Activated CD8-positive, alpha-beta T cell treated with anti-CD3 and anti-CD28 coated beads, Interleukin-2, amount 10 ng/mL, durations not matched to agents 7 days and 5 days (primary cell): ENCODE results near the gene TSEN34. TPM values are rescaled to one million over a fixed set of nuclear protein-coding genes. Genes with fewer than 3 reads are reported as not detected.
"Not testable (repeated sequence)": the region's sequence is repeated elsewhere in the genome, so short reads cannot be mapped to it uniquely, and the experiment has no call there.

ENCODE experiments used
- ATAC-seq: fragments of 150-1000 bp; cut with Tn5 transposase; one replicate; pipeline ENCODE4 v1.10.0; 2021; ENCODE audit warnings: moderate library complexity
- CTCF ChIA-PET: fragments of 350-600 bp; sonication (Branson Sonifier 250); formaldehyde crosslinking; loops from one replicate; lab custom pipeline; 2021; ENCODE audit warnings: antibody characterized with exemption; lab: Charles Lee
- POLR2A ChIA-PET: fragments of 350-600 bp; sonication (Branson Sonifier 250); formaldehyde crosslinking; loops from one replicate; lab custom pipeline; 2021; ENCODE audit warnings: antibody characterized with exemption; lab: Charles Lee
- DNase-seq: peaks from one replicate; pipeline ENCODE4 v3.0.0-alpha.2; 2020
- H3K27ac Mint-ChIP-seq: one replicate; pipeline ENCODE4 v1.8.0; 2021; ENCODE audit warnings: mild to moderate bottlenecking, mixed read lengths
- H3K27me3 Mint-ChIP-seq: one replicate; pipeline ENCODE4 v1.8.0; 2021; ENCODE audit warnings: low read depth, mixed read lengths
- H3K36me3 Mint-ChIP-seq: one replicate; pipeline ENCODE4 v1.8.0; 2021; ENCODE audit warnings: low read depth, mixed read lengths
- H3K4me1 Mint-ChIP-seq: one replicate; pipeline ENCODE4 v1.8.0; 2021; ENCODE audit warnings: low read depth, mixed read lengths
- H3K4me3 Mint-ChIP-seq: one replicate; pipeline ENCODE4 v1.8.0; 2021; ENCODE audit warnings: mild to moderate bottlenecking, mixed read lengths
- H3K9me3 Mint-ChIP-seq: one replicate; pipeline ENCODE4 v1.8.0; 2022; ENCODE audit warnings: mixed read lengths; ENCODE audit not compliant: insufficient read depth
- total RNA-seq, 2 experiments: library from RNA; stranded (reverse); gene quantifications; one replicate each; pipeline ENCODE4 v1.2.3, GENCODE V29; 2021

TSEN34 gene
- total RNA-seq, 2 experiments from 2014 or later = 11.2 to 11.9 TPM

DNA sequence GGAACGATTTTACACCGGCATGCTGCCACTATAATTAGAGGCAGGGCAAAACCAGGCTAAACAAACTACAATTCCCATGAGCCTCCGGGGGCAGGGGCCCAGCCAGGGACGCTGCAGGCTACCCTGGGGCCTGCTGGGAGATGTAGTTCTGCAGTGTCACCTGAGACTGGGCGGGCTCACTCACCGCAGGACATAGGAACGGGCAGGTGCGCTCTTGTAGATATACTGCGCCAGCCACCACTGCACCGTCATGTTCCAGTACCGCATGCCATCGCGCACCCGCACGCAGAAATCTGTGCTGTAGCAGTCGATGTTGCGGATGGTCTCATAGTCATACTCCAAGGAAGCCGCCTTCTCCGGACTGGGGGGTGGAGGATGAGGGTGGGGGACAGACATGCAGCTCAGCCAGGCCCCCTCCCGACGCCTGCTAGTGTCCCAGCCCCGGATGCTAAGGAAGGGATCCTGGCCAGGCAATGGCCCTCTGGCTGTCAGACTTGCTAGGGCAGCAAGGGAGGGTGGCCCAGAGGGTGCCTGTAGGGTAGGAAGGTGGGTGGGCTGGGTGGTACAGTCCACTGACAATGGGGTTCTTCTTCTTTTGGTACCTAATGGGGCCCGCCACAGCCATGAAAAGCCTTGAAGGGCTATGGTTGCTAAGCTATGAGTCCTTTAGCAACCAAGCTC is 12.4 kb upstream of the TSEN34 start:
- DNase-seq = peak; percentile 55
- no peak overlapping the region for H3K27ac Mint-ChIP-seq

DNA sequence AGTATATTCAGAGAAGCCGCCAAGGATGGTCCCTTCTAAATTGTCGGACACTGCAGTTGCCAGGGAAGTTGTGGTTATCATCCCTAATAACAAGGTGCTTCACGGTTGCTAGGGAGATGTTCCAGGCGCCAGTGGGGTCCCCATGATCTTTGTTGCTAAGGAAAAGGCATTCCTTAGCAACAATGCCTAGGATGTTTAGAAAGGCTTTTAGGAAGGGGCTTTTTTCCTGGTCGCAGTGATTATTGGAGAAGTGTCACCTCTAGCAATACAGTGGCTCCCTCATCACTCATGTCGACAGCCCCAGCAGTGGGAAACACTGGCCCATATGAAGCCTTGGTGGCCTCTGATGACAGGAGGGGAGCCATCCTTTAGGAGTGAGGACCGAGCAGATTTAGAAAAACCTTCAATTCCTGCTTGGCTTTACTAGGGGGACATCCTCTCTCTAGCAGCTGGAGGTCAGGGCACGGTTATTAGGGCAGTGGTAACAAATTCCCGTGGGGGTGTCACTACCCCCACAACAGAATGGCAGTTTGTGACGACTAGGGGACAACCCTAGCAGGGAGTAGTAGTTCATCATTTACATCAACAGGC is 11.8 kb upstream of the TSEN34 start:
- Mint-ChIP-seq H3K4me3 (no peak overlapping the region), H3K4me1 (no peaks in the 10 kb centered on the region), H3K27me3 (no peaks in the 10 kb centered on the region), H3K9me3 (no peaks in the 10 kb centered on the region), H3K36me3 (peaks cover 13% of the 10 kb centered on the region), H3K27ac (no peak overlapping the region)
- no peak for DNase-seq
- ATAC-seq = no peak
- ChIA-PET CTCF (no interaction called here), POLR2A (no interaction called here)

More for the DNA sequence above, 12.4 kb upstream of the TSEN34 start:
- ChIA-PET POLR2A (no interaction called here), CTCF (no interaction called here)
- ATAC-seq = peak; percentile 70
- Mint-ChIP-seq H3K27me3 (no peaks in the 10 kb centered on the region), H3K4me1 (no peaks in the 10 kb centered on the region), H3K36me3 (peaks cover 13% of the 10 kb centered on the region), H3K4me3 (no peak overlapping the region), H3K9me3 (no peaks in the 10 kb centered on the region)

DNA sequence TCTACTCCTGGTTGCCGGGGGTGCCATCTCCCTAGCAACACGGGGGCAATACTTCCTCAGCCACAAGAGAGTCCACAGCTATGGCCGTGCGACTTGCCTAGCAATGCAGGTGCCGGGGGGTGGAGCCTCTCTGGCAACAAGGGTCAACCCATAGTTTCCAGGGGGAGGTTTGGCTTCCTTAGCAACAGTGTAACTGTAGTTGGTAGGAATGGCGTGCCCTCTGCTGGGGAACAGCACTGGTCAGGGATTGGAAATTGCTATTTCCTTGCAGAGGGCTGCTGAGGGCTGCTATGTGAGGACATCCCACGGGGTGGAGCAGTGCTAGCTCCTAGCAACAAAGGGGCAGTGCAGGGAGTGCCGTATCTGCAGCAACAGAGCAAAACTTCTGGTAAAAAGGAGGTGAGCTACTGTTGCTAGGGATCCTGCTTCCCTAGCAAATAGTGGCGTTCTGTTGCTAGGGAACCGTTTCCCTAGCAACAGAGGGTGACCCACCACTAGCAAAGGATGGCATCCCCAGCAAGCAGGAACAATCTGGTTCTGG is 11.1 kb upstream of the TSEN34 start:
- ChIA-PET POLR2A (no interaction called here), CTCF (no interaction called here)
- no peak overlapping the region for H3K4me3 Mint-ChIP-seq
- H3K36me3 Mint-ChIP-seq = peaks cover 13% of the 10 kb centered on the region
- no peaks in the 10 kb centered on the region for H3K27me3 Mint-ChIP-seq
- H3K27ac Mint-ChIP-seq = no peak overlapping the region
- peak; percentile 65 for ATAC-seq
- no peaks in the 10 kb centered on the region for H3K4me1 Mint-ChIP-seq
- DNase-seq = no peak
- no peaks in the 10 kb centered on the region for H3K9me3 Mint-ChIP-seq

DNA sequence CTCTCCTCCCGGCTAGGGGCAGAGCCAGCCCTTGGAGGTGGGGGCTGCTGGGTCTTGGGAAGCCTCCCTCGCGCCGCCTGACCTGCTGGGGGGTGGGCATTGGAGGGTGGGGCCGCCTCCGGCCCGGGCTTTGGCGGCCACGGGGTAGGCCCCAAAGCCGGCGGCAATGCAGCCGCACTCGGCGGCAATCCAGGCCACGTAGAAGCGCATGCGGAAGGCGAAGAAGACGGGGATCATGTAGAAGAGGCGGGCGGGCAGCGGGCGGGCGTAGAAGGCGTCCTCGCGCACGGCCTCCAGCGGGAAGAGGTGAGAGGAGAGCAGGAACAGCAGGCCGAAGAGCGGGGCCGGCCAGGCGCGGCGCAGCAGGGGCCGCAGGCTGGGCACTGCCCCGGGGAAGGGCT is 10.4 kb upstream of the TSEN34 start:
- CTCF ChIA-PET = no interaction called here

DNA sequence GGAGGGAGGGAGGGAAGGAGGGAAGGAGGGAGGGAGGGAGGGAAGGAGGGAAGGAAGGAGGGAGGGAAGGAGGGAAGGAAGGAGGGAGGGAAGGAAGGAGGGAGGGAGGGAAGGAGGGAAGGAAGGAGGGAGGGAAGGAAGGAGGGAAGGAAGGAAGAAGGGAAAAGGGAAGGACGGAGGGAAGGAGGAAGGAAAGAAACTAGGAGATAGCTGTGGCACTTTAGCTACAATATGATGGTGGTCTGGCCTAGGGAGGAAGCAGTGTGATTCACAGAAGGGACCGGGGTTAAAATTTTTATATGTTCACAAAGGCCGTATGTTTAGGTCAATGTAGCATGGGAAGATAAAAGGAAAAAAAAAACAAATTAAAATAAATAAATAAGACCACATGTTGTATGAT is 9.2 kb upstream of the TSEN34 start:
- ATAC-seq, H3K4me1 Mint-ChIP-seq, CTCF ChIA-PET, POLR2A ChIA-PET, DNase-seq, H3K27ac Mint-ChIP-seq, H3K9me3 Mint-ChIP-seq, H3K4me3 Mint-ChIP-seq, H3K27me3 Mint-ChIP-seq: not testable (repeated sequence)
- peaks cover 20% of the 10 kb centered on the region for H3K36me3 Mint-ChIP-seq

More for the DNA sequence above, 10.4 kb upstream of the TSEN34 start:
- no peak overlapping the region for H3K27ac Mint-ChIP-seq
- H3K4me3 Mint-ChIP-seq = no peak overlapping the region
- POLR2A ChIA-PET = no interaction called here
- DNase-seq = no peak
- no peaks in the 10 kb centered on the region for H3K27me3 Mint-ChIP-seq
- no peak for ATAC-seq
- no peaks in the 10 kb centered on the region for H3K9me3 Mint-ChIP-seq
- peaks cover 16% of the 10 kb centered on the region for H3K36me3 Mint-ChIP-seq
- no peaks in the 10 kb centered on the region for H3K4me1 Mint-ChIP-seq

GRCh38 chr19:54183431-54183830 is 7.7 kb upstream of the TSEN34 start:
- no peak for DNase-seq
- ChIA-PET CTCF (no interaction called here), POLR2A (interaction anchor here (0.8 kb wide), 1 partner anchor 17 kb away, joined by 4 read pairs; no protein-coding TSS in a partner anchor)
- H3K27me3 Mint-ChIP-seq = no peaks in the 10 kb centered on the region
- no peak overlapping the region for H3K4me3 Mint-ChIP-seq
- ATAC-seq = no peak
- H3K4me1 Mint-ChIP-seq = peaks cover 17% of the 10 kb centered on the region
- no peaks in the 10 kb centered on the region for H3K9me3 Mint-ChIP-seq
- peaks cover 22% of the 10 kb centered on the region for H3K36me3 Mint-ChIP-seq
- H3K27ac Mint-ChIP-seq = no peak overlapping the region

DNA sequence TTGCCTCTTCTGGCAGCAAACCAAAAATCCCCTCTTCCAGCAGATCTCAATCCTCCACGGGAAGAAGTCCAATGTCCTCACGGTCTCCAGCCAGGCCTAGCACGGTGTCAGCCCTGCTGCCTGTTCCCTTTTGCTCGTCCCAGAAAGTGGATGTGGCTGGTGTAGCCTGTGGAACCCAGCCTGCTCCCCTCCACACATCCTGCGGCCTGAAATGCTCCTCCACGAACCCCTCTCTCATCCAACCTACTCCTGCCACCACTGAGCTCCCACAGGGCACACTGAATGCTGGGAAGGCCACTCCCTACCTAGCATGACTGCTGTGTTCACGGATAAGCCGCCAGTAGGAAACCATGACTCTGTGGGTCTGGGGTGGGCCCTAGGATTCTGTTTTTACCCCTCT is 4.8 kb upstream of the TSEN34 start:
- peaks cover 21% of the 10 kb centered on the region for H3K4me1 Mint-ChIP-seq
- no peak overlapping the region for H3K27ac Mint-ChIP-seq
- H3K36me3 Mint-ChIP-seq = peaks cover 18% of the 10 kb centered on the region
- no peaks in the 10 kb centered on the region for H3K27me3 Mint-ChIP-seq
- no peak overlapping the region for H3K4me3 Mint-ChIP-seq
- POLR2A ChIA-PET = interaction anchor here (1.6 to 7.5 kb wide), 2 partner anchors 15 to 27 kb away, joined by 6 to 103 read pairs; partner anchors contain the start of genes LENG1 and RPS9
- DNase-seq (no peak), ATAC-seq (no peak)
- H3K9me3 Mint-ChIP-seq = no peaks in the 10 kb centered on the region
- CTCF ChIA-PET = interaction anchor here (0.9 kb wide), 1 partner anchor 16 kb away, joined by 4 read pairs; no protein-coding TSS in a partner anchor

GRCh38 chr19:54186934-54187381 is 4.2 kb upstream of the TSEN34 start:
- Mint-ChIP-seq H3K9me3 (no peaks in the 10 kb centered on the region), H3K36me3 (peaks cover 18% of the 10 kb centered on the region), H3K27ac (no peak overlapping the region), H3K4me3 (no peak overlapping the region), H3K27me3 (no peaks in the 10 kb centered on the region), H3K4me1 (peaks cover 26% of the 10 kb centered on the region)
- CTCF ChIA-PET = interaction anchor here (0.9 to 1.2 kb wide), 2 partner anchors 17 kb away, joined by 4 read pairs; no protein-coding TSS in a partner anchor
- POLR2A ChIA-PET = interaction anchor here (1.6 to 7.5 kb wide), 2 partner anchors 14 to 28 kb away, joined by 6 to 103 read pairs; partner anchors contain the start of genes LENG1 and RPS9
- ATAC-seq = no peak
- no peak for DNase-seq

DNA sequence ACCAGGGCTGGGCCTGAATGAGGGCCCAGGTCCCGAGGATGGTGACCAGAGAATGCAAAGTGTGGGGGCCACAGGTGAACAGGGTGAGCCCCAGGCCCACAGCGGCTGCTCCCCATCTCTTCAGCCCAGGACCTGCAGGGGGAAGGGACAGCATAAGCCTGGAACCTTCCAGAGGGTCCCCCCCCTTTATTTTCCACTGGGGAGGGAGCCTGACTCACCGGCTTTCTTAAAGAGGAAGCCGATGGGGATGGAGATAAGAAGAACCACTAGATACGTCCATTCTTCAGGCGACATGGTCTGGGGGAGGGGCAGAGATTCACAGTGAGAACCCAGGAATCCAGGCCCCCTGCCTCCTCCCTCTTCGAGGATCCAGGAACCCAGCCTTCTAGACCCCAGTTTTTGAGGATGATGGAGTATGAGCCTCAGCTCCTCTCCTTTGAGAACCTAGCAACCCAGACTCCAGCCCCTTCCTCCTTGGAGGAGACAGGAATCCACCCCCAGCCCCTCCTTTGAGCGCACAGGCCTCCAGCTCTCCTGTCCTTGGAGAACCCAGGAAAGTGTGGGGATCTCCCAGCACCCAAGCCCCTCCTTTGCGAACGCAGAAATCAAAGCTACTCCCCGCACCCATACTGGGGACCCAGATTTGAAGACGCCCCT is 2.8 kb upstream of the TSEN34 start:
- Mint-ChIP-seq H3K27me3 (no peaks in the 10 kb centered on the region), H3K27ac (peak overlapping the region; percentile 98), H3K9me3 (no peaks in the 10 kb centered on the region), H3K4me1 (peaks cover 38% of the 10 kb centered on the region), H3K36me3 (peaks cover 23% of the 10 kb centered on the region), H3K4me3 (peak overlapping the region; percentile 82)
- ATAC-seq (no peak), DNase-seq (peak; percentile 64)
- ChIA-PET CTCF (interaction anchor here (1.2 to 2.8 kb wide), 10 partner anchors 11 to 202 kb away, joined by 4 to 11 read pairs (median 7); partner anchors contain the start of gene LENG1), POLR2A (interaction anchor here (0.8 to 7.5 kb wide), 9 partner anchors 13 to 260 kb away, joined by 3 to 103 read pairs (median 4); partner anchors contain the start of genes LENG1, LENG8 and RPS9)

GRCh38 chr19:54189145-54189734 is 1.9 kb upstream of the TSEN34 start, which contains the start of gene MBOAT7:
TSS of gene MBOAT7 (minus strand) at chr19:54189580. CDS start at chr19:54188508, 1,072 bp downstream.
- DNase-seq (no peak), ATAC-seq (peak; percentile 6)
- Mint-ChIP-seq H3K27ac (peak within 1 kb of the TSS; percentile 98), H3K27me3 (no peaks in the 10 kb centered on the region), H3K4me3 (peak within 1 kb of the TSS; percentile 82), H3K4me1 (peaks cover 39% of the 10 kb centered on the region), H3K36me3 (peaks cover 24% of the 10 kb centered on the region), H3K9me3 (no peaks in the 10 kb centered on the region)
- ChIA-PET CTCF (interaction anchor here (0.7 to 2.8 kb wide), 20 partner anchors 10 to 485 kb away, joined by 3 to 11 read pairs (median 5); partner anchors contain the start of genes CNOT3, LENG1 and TMC4), POLR2A (interaction anchor here (0.8 to 7.5 kb wide), 12 partner anchors 8 to 260 kb away, joined by 3 to 103 read pairs (median 4); partner anchors contain the start of genes LENG1, LENG8 and RPS9)
